Lower lobe of right lung (tissue), 2 donors: ENCODE results near the gene COPS6. TPM values are rescaled to one million over a fixed set of nuclear protein-coding genes. Genes with fewer than 3 reads are reported as not detected.
A peak's percentile ranks its signal among the peaks of the same experiment; 100 is the strongest.

Experiments used
- ATAC-seq, 2 donors: fragments of 200-7000 bp; cut with Tn5 transposase; one replicate each; pipeline ENCODE4 v1.9.1; 2020 to 2022; ENCODE audit warnings: mild to moderate bottlenecking in 2 of 2, moderate library complexity in 2 of 2
- DNase-seq: peaks from one replicate; pipeline ENCODE4 v3.0.0-alpha.2; 2020
- H3K27ac ChIP-seq: fragments of 200-600 bp; one replicate; pipeline ENCODE4 v1.8.0; 2022
- H3K27me3 ChIP-seq: fragments of 200-600 bp; one replicate; pipeline ENCODE4 v1.8.0; 2022; ENCODE audit warnings: low read depth
- H3K36me3 ChIP-seq: fragments of 200-600 bp; one replicate; pipeline ENCODE4 v1.8.0; 2022; ENCODE audit warnings: mild to moderate bottlenecking
- H3K4me1 ChIP-seq: fragments of 200-600 bp; one replicate; pipeline ENCODE4 v1.8.0; 2022
- H3K4me3 ChIP-seq: fragments of 200-600 bp; one replicate; pipeline ENCODE4 v1.8.0; 2022; ENCODE audit warnings: mild to moderate bottlenecking
- H3K9me3 ChIP-seq: fragments of 200-600 bp; one replicate; pipeline ENCODE4 v1.8.0; 2022
- CTCF ChIP-seq: fragments of 200-600 bp; IDR thresholded peaks from one replicate; pipeline ENCODE4 v1.8.0; 2022; ENCODE audit warnings: antibody characterized with exemption, mild to moderate bottlenecking
- intact Hi-C: fragments of 100-400 bp; cut with DNase I; formaldehyde crosslinking; loops from one replicate; pipeline ENCODE4 v1.11.0; 2022
- total RNA-seq: library from RNA; stranded (reverse); fragmentation: NEBNext Ultra II Directional; extraction: Animal tissue kit (Norgen Biotek cat#: 25700); gene quantifications from one replicate; pipeline ENCODE4 v1.2.1, GENCODE V29; 2021
- donor health status: DM: no; HTN: yes; CAD: no; lungs with severe emphysema.

COPS6 gene
- total RNA-seq, 1 donor from 2014 or later, result 70.6 TPM

GRCh38 chr7:100087055-100087750 is 1.6 kb upstream of the COPS6 start:
- no peak overlapping the region for H3K4me3 ChIP-seq
- H3K27me3 ChIP-seq, result no peaks in the 10 kb centered on the region
- H3K36me3 ChIP-seq, result peaks cover 19% of the 10 kb centered on the region
- no peak overlapping the region for H3K27ac ChIP-seq
- peaks cover 25% of the 10 kb centered on the region for H3K4me1 ChIP-seq
- DNase-seq, result no peak
- no peak for TF ChIP-seq CTCF
- H3K9me3 ChIP-seq, result no peaks in the 10 kb centered on the region
- no peak for ATAC-seq
- intact Hi-C loops, result no loop called here

- Histone ChIP-seq H3K27me3 (no peaks in the 10 kb centered on the region), H3K4me3 (peak overlapping the region; percentile 89), H3K36me3 (peaks cover 28% of the 10 kb centered on the region), H3K9me3 (no peaks in the 10 kb centered on the region), H3K4me1 (peaks cover 22% of the 10 kb centered on the region), H3K27ac (peak overlapping the region; percentile 84)
- ATAC-seq, result no peak
- TF ChIP-seq CTCF, result no peak
- intact Hi-C loops, result no loop called here
- DNase-seq, result no peak
Measured at GRCh38 chr7:100088095-100088620, 611 bp upstream of the COPS6 start.

GRCh38 chr7:100089458-100090196 is 858 bp downstream of the COPS6 start:
- intact Hi-C loops, result no loop called here
- peaks cover 43% of the 10 kb centered on the region for H3K36me3 ChIP-seq
- no peak for DNase-seq
- H3K27me3 ChIP-seq, result no peaks in the 10 kb centered on the region
- H3K4me1 ChIP-seq, result peaks cover 25% of the 10 kb centered on the region
- no peak for TF ChIP-seq CTCF
- no peak for ATAC-seq
- peak overlapping the region; percentile 84 for H3K27ac ChIP-seq
- H3K4me3 ChIP-seq, result peak overlapping the region; percentile 89
- H3K9me3 ChIP-seq, result no peaks in the 10 kb centered on the region

GRCh38 chr7:100090527-100091410 is 2.0 kb downstream of the COPS6 start:
- intact Hi-C loops, result no loop called here
- Histone ChIP-seq H3K4me1 (peaks cover 25% of the 10 kb centered on the region), H3K4me3 (no peak overlapping the region), H3K27ac (no peak overlapping the region), H3K27me3 (no peaks in the 10 kb centered on the region), H3K9me3 (no peaks in the 10 kb centered on the region), H3K36me3 (peaks cover 54% of the 10 kb centered on the region)
- no peak for TF ChIP-seq CTCF
- DNase-seq (no peak), ATAC-seq (no peak)
